H1 (cell line): ENCODE measurements around the gene RBM15B. TPM values are rescaled to one million over a fixed set of nuclear protein-coding genes. Genes with fewer than 3 reads are reported as not detected.
"Not testable (repeated sequence)": the region's sequence is repeated elsewhere in the genome, so short reads cannot be mapped to it uniquely, and the experiment has no call there.

Experiments
- CTCF ChIA-PET: fragments of 300-600 bp; sonication (Branson Sonifier 250); formaldehyde crosslinking; loops from one replicate; lab custom pipeline; 2021; ENCODE audit not compliant: partially characterized antibody; lab: Charles Lee
- POLR2A ChIA-PET: fragments of 300-600 bp; sonication (Branson Sonifier 250); formaldehyde crosslinking; loops from one replicate; lab custom pipeline; 2021; ENCODE audit warnings: inconsistent platforms; ENCODE audit not compliant: partially characterized antibody; lab: Charles Lee
- DNase-seq, 2 experiments: peaks; one replicate each; pipeline versions ENCODE4 v3.0.0 to v3.0.0-alpha.2; 2010 to 2022; ENCODE audit warnings: low spot score in 2 of 2, low read depth in 1 of 2, mixed read lengths in 1 of 2
- FAIRE-seq: peaks from 2 replicates; lab custom pipeline; 2011; peaks lifted over from hg19 to GRCh38; lab: Jason Lieb, UNC
- H2AFZ ChIP-seq: 2 replicates; pipeline ENCODE4 v1.8.1; 2012; ENCODE audit warnings: low read length, inconsistent platforms
- H2AK5ac ChIP-seq: 2 replicates; pipeline ENCODE4 v1.6.1; 2013; ENCODE audit warnings: low read depth, low read length
- H2BK120ac ChIP-seq: replicated peaks from 2 replicates; pipeline ENCODE3; 2013; ENCODE audit warnings: low read depth, low read length, inconsistent platforms
- H2BK12ac ChIP-seq: 2 replicates; pipeline ENCODE4 v1.6.1; 2013; ENCODE audit warnings: low read depth, low read length
- H2BK15ac ChIP-seq: 2 replicates; pipeline ENCODE4 v1.6.1; 2013; ENCODE audit warnings: low read length
- H2BK20ac ChIP-seq: 2 replicates; pipeline ENCODE4 v1.6.1; 2013; ENCODE audit warnings: low read length
- H2BK5ac ChIP-seq: 2 replicates; pipeline ENCODE4 v1.6.1; 2013; ENCODE audit warnings: low read depth, low read length
- H3K14ac ChIP-seq: 2 replicates; pipeline ENCODE4 v1.6.1; 2013; ENCODE audit warnings: inconsistent platforms; ENCODE audit not compliant: insufficient read length
- H3K18ac ChIP-seq: 2 replicates; pipeline ENCODE4 v1.6.1; 2013; ENCODE audit warnings: low read length; ENCODE audit errors: extremely low read depth
- H3K23ac ChIP-seq: 2 replicates; pipeline ENCODE4 v1.6.1; 2013; ENCODE audit warnings: inconsistent platforms; ENCODE audit not compliant: insufficient read length
- H3K23me2 ChIP-seq: 2 replicates; pipeline ENCODE4 v1.6.1; 2013; ENCODE audit warnings: low read depth, low read length
- H3K27ac ChIP-seq: 2 replicates; pipeline ENCODE4 v1.6.1; 2011; ENCODE audit warnings: low read depth, low read length, inconsistent platforms
- H3K27me3 ChIP-seq, 4 experiments: replicated peaks in 1 of 4; 1 replicate in 1 of 4; 2 replicates in 3 of 4; pipeline versions ENCODE4 v1.6.1 to v1.8.1; 2011 to 2013; ENCODE audit warnings: low read length in 3 of 4, mild to moderate bottlenecking in 3 of 4, inconsistent platforms in 2 of 4, mixed read lengths in 2 of 4, moderate library complexity in 1 of 4; ENCODE audit not compliant: control insufficient read depth in 3 of 4, insufficient read depth in 3 of 4; ENCODE audit errors: extremely low read depth in 1 of 4
- H3K36me3 ChIP-seq, 4 experiments: 2 replicates each; pipeline versions ENCODE4 v1.6.1 to v1.8.1; 2011 to 2013; ENCODE audit warnings: mild to moderate bottlenecking in 4 of 4, low read length in 3 of 4, moderate library complexity in 2 of 4, control low read depth in 1 of 4, inconsistent platforms in 1 of 4; ENCODE audit not compliant: insufficient read depth in 4 of 4, control insufficient read depth in 2 of 4
- H3K4ac ChIP-seq: replicated peaks from 2 replicates; pipeline ENCODE3; 2013; ENCODE audit warnings: low read length, low read depth, mixed read lengths, inconsistent platforms; ENCODE audit not compliant: insufficient read length
- H3K4me1 ChIP-seq, 4 experiments: replicated peaks in 1 of 4; 1 replicate in 1 of 4; 2 replicates in 3 of 4; pipeline versions ENCODE4 v1.6.1 to v1.8.1; 2011 to 2013; ENCODE audit warnings: low read length in 3 of 4, inconsistent platforms in 2 of 4, mixed read lengths in 1 of 4; ENCODE audit not compliant: insufficient read depth in 4 of 4, control insufficient read depth in 3 of 4
- H3K4me2 ChIP-seq, 2 experiments: 2 replicates each; pipeline versions ENCODE4 v1.6.1 to v1.8.1; 2011 to 2013; ENCODE audit warnings: low read depth in 2 of 2, low read length in 2 of 2, control low read depth in 1 of 2, inconsistent platforms in 1 of 2, mild to moderate bottlenecking in 1 of 2; ENCODE audit not compliant: insufficient read depth in 1 of 2
- H3K4me3 ChIP-seq, 4 experiments: fragments of 200-600, 300-600 bp in 1 of 4; sonication (generic), shearing (Covaris generic), sonication (Bioruptor Twin) in 1 of 4; 2 replicates each; pipeline versions ENCODE4 v1.5.1 to v1.8.1; 2011 to 2016; ENCODE audit warnings: low read length in 4 of 4, low read depth in 3 of 4, control low read depth in 2 of 4, inconsistent platforms in 2 of 4, mild to moderate bottlenecking in 2 of 4, mixed read lengths in 1 of 4, moderate library complexity in 1 of 4; ENCODE audit not compliant: insufficient read depth in 2 of 4; ENCODE audit errors: extremely low read depth in 1 of 4
- H3K56ac ChIP-seq: replicated peaks from 2 replicates; pipeline ENCODE3; 2013; ENCODE audit warnings: low read depth, mild to moderate bottlenecking, mixed read lengths, low read length, inconsistent platforms; ENCODE audit not compliant: insufficient read length
- H3K79me1 ChIP-seq: 2 replicates; pipeline ENCODE4 v1.6.1; 2013; ENCODE audit warnings: low read depth, low read length, control low read depth
- H3K79me2 ChIP-seq, 2 experiments: 2 replicates each; pipeline versions ENCODE4 v1.6.1 to v1.8.1; 2012 to 2013; ENCODE audit warnings: low read length in 2 of 2, mild to moderate bottlenecking in 2 of 2, inconsistent platforms in 1 of 2; ENCODE audit not compliant: insufficient read depth in 2 of 2, control insufficient read depth in 1 of 2
- H3K9ac ChIP-seq, 4 experiments: replicated peaks in 1 of 4; 1 replicate in 1 of 4; 2 replicates in 3 of 4; pipeline versions ENCODE4 v1.6.1 to v1.8.1; 2011 to 2013; ENCODE audit warnings: low read depth in 3 of 4, low read length in 3 of 4, control low read depth in 2 of 4, mild to moderate bottlenecking in 2 of 4, moderate library complexity in 2 of 4, inconsistent platforms in 1 of 4; ENCODE audit errors: extremely low read depth in 1 of 4
- H3K9me3 ChIP-seq, 2 experiments: 2 replicates each; pipeline versions ENCODE4 v1.6.1 to v1.8.1; 2012 to 2013; ENCODE audit warnings: mild to moderate bottlenecking in 2 of 2, moderate library complexity in 2 of 2, control low read depth in 1 of 2, inconsistent platforms in 1 of 2, low read depth in 1 of 2, low read length in 1 of 2, mixed read lengths in 1 of 2; ENCODE audit not compliant: insufficient read depth in 2 of 2
- H4K20me1 ChIP-seq, 2 experiments: replicated peaks in 1 of 2; 2 replicates each; pipeline versions ENCODE3 to v1.8.1; 2011 to 2013; ENCODE audit warnings: inconsistent platforms in 2 of 2, low read length in 2 of 2, mild to moderate bottlenecking in 1 of 2; ENCODE audit not compliant: insufficient read depth in 2 of 2, control insufficient read depth in 1 of 2
- H4K5ac ChIP-seq: 2 replicates; pipeline ENCODE4 v1.6.1; 2013; ENCODE audit warnings: low read length, low read depth, mixed read lengths, inconsistent platforms; ENCODE audit not compliant: insufficient read length
- H4K8ac ChIP-seq: 2 replicates; pipeline ENCODE4 v1.8.0; 2013; ENCODE audit warnings: mild to moderate bottlenecking, moderate library complexity, low read length, inconsistent platforms; ENCODE audit not compliant: insufficient read depth; ENCODE audit errors: extremely low read depth
- H4K91ac ChIP-seq: replicated peaks from 2 replicates; pipeline ENCODE3; 2013; ENCODE audit warnings: low read length, mixed read lengths, inconsistent platforms; ENCODE audit not compliant: insufficient read length
- CBX8 ChIP-seq: fragments of 300-800, 300-1000 bp; sonication (generic); IDR thresholded peaks from 2 replicates; pipeline ENCODE4 v1.7.1; 2016; ENCODE audit warnings: low read depth, low read length, borderline replicate concordance
- CHD2 ChIP-seq: IDR thresholded peaks from 2 replicates; pipeline ENCODE4 v1.6.1; 2012; ENCODE audit warnings: low read length, improper control_type of control experiment
- NRF1 ChIP-seq: IDR thresholded peaks from 2 replicates; pipeline ENCODE4 v1.6.1; 2011; ENCODE audit warnings: mild to moderate bottlenecking, low read depth, low read length, improper control_type of control experiment
- SIRT6 ChIP-seq: IDR thresholded peaks from one replicate; pipeline ENCODE4 v1.7.1; 2012; ENCODE audit warnings: low read length, inconsistent platforms
- SIX5 ChIP-seq: IDR thresholded peaks from 2 replicates; pipeline ENCODE4 v1.6.1; 2011; ENCODE audit warnings: mild to moderate bottlenecking, low read depth, low read length
- SP1 ChIP-seq: IDR thresholded peaks from 2 replicates; pipeline ENCODE4 v1.6.1; 2011; ENCODE audit warnings: low read depth, low read length
- WGBS, 2 experiments: shearing (Covaris generic) in 1 of 2; methylation state at CpG; one replicate each; pipeline versions ENCODE4 v1.1.6 to v1.1.7; 2013 to 2015; ENCODE audit warnings: low lambda C conversion rate in 2 of 2, mixed read lengths in 2 of 2, inconsistent platforms in 1 of 2, low coverage in 1 of 2, missing lambda C conversion rate in 1 of 2; ENCODE audit not compliant: insufficient replicate concordance in 2 of 2, insufficient coverage in 1 of 2, insufficient read length in 1 of 2; ENCODE audit errors: extremely low coverage in 1 of 2, missing lambda C conversion rate in 1 of 2; 5-methylcytosine and 5-hydroxymethylcytosine counted together
- polyA plus RNA-seq, 7 experiments: library from polyadenylated mRNA; depleted of rRNA in 3 of 7; stranded (reverse) in 5 of 7; unstranded in 2 of 7; fragments of >200 nt in 5 of 7; fragments of 200-250 nt in 2 of 7; gene quantifications; 1 replicate in 5 of 7; 2 replicates in 1 of 7; 4 replicates in 1 of 7; pipeline versions ENCODE4 v1.2.1 to v1.2.3, GENCODE V29; 2011 to 2013; ENCODE audit warnings: missing spikeins in 2 of 7, mixed read lengths in 2 of 7
- total RNA-seq: library from RNA; stranded (reverse); fragmentation: NEBNext Ultra II Directional; extraction: Animal tissue kit (Norgen Biotek cat#: 25700); gene quantifications from 2 replicates; pipeline ENCODE4 v1.2.1, GENCODE V29; 2021

RBM15B gene
- total and polyA plus RNA-seq, 2 of the 8 experiments (the other 6 are each of a cell fraction or from before 2014, with no cell fraction given) = 22.2 to 59.1 TPM

DNA sequence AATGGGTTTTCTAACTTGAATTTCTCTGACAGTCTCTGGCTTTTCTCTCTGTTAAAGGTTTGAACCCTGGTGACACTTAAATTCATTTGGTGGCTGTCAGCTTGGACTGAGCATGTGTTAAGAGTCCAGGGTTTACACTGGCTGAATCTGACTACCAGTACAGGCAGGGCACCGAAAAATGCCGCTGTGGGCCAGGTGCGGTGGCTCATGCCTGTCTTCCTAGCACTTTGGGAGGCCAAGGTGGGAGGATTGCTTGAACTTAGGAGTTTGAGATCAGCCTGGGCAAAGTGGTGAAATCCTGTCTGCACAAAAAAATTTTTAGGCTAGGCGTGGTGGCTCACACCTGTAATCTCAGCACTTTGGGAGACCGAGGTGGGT is 4.2 kb upstream of the RBM15B start (continued):
- TF ChIP-seq SIX5 (no peak), CHD2 (no peak), NRF1 (no peak), SIRT6 (no peak), CBX8 (no peak), SP1 (no peak)

DNA sequence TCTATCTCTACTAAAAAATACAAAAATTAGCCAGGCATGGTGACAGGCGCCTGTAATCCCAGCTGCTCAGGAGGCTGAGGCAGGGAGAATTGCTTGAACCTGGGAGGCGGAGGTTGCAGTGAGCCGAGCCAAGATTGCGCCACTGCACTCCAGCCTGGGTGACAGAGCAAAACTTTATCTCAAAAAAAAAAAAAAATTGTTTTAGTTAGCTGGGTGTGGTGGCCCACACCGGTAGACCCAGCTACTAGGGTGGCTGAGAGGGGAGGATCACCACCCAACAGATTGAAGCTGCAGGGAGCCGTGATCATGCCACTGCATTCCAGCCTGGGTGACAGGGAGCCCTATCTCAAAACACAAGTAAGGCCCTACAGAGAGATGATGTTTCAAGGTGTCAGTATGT is 3.8 kb upstream of the RBM15B start:
- H3K9me3 ChIP-seq, H3K27me3 ChIP-seq, H2BK120ac ChIP-seq, H2BK15ac ChIP-seq, H2AK5ac ChIP-seq, H3K79me1 ChIP-seq, H3K56ac ChIP-seq, H3K9ac ChIP-seq, H2BK5ac ChIP-seq, H2BK12ac ChIP-seq, H4K8ac ChIP-seq, H2AFZ ChIP-seq, FAIRE-seq, H3K4ac ChIP-seq, H3K27ac ChIP-seq, H3K4me3 ChIP-seq, H3K23ac ChIP-seq, H4K5ac ChIP-seq, DNase-seq, H4K91ac ChIP-seq, H2BK20ac ChIP-seq, H3K14ac ChIP-seq, H3K18ac ChIP-seq: not testable (repeated sequence)
- 85% methylated on average over 6 of the region's 6 CpGs; no CpG with 5 or more reads in 1 of the 2 experiments for WGBS, 2 experiments
- POLR2A ChIA-PET = interaction anchor here (0.8 to 2.8 kb wide), 3 partner anchors 12 to 771 kb away, joined by 4 to 9 read pairs (median 4); partner anchors contain the start of genes DCAF1 and MAPKAPK3
- H3K4me2 ChIP-seq = peak overlapping the region; percentile 28 to 95; a peak in 2 of 4 replicates
- H3K4me1 ChIP-seq = peaks cover 4 to 26% (median 9%) of the 10 kb centered on the region in 4 experiments
- CTCF ChIA-PET = interaction anchor here (0.7 to 7.2 kb wide), 8 partner anchors 8 to 817 kb away, joined by 3 to 53 read pairs (median 5); partner anchors contain the start of gene MAPKAPK3
- peaks cover 15 to 24% of the 10 kb centered on the region in 2 experiments for H4K20me1 ChIP-seq
- peaks cover 16 to 42% of the 10 kb centered on the region in 2 experiments for H3K79me2 ChIP-seq
- peaks cover 11% of the 10 kb centered on the region for H3K23me2 ChIP-seq
- peaks cover 12 to 40% (median 21%) of the 10 kb centered on the region in 4 experiments for H3K36me3 ChIP-seq
